ENCODE data around the gene ABLIM2. TPM values are rescaled to one million over a fixed set of nuclear protein-coding genes. Genes with fewer than 3 reads are reported as not detected.

The ABLIM2 gene
- total and polyA plus RNA-seq, 2 experiments from 2014 or later, result 1.5 to 4.3 TPM

- no peaks in the 10 kb centered on the region; the same call in 2 of the 3 replicates for H3K4me1 Mint-ChIP-seq
- no peak for DNase-seq (ENCODE audit: low spot score)
- H3K27ac ChIP-seq (ENCODE audit: low read depth), result no peak overlapping the region
- H3K79me2 ChIP-seq (replicated peaks; ENCODE audit: insufficient read depth), result no peaks in the 10 kb centered on the region
- H3K27me3 ChIP-seq (ENCODE audit: insufficient read depth), result no peaks in the 10 kb centered on the region
- no peak overlapping the region for H3K4me3 ChIP-seq
- H3K36me3 Mint-ChIP-seq (ENCODE audit: low read depth), result peaks cover 45% of the 10 kb centered on the region
- H3K9me3 Mint-ChIP-seq, result peaks cover 46% of the 10 kb centered on the region
- H4K20me1 ChIP-seq (replicated peaks; ENCODE audit: insufficient read depth), result no peaks in the 10 kb centered on the region
- peak; percentile 64 for ATAC-seq
- no peaks in the 10 kb centered on the region for H3F3A ChIP-seq (replicated peaks; ENCODE audit: low read depth)
- peaks cover 6% of the 10 kb centered on the region for H3K36me3 ChIP-seq (ENCODE audit: insufficient read depth)
- no peaks in the 10 kb centered on the region for H3K4me1 ChIP-seq (ENCODE audit: insufficient read depth)
- no peak overlapping the region for H3K4me2 ChIP-seq
- no peaks in the 10 kb centered on the region for H3K9me2 ChIP-seq (ENCODE audit: insufficient read depth)
- TF ChIP-seq EZH2 (IDR thresholded peaks at IDR 0.05; ENCODE audit: low read depth, unreplicated experiment), result no peak
- no peak for TF ChIP-seq NANOG (IDR thresholded peaks at IDR 0.05; ENCODE audit: borderline replicate concordance)
- no peak for TF ChIP-seq ZNF114 (CRISPR knock-in tag; IDR thresholded peaks at IDR 0.05)
- no peak for TF ChIP-seq JUNB (IDR thresholded peaks at IDR 0.05; ENCODE audit: unreplicated experiment)
- TF ChIP-seq CREB1 (CRISPR knock-in tag; IDR thresholded peaks at IDR 0.05; ENCODE audit: low read depth), result no peak
- TF ChIP-seq STAT1 (IDR thresholded peaks at IDR 0.05; ENCODE audit: unreplicated experiment), result no peak
- TF ChIP-seq ZNF331 (CRISPR knock-in tag; IDR thresholded peaks at IDR 0.05; ENCODE audit: low read depth), result no peak
- TF ChIP-seq REST (IDR thresholded peaks at IDR 0.05; ENCODE audit: unreplicated experiment), result no peak
- no peak for TF ChIP-seq ETS1 (IDR thresholded peaks at IDR 0.05)
- no peak for TF ChIP-seq EZH2phosphoT487 (IDR thresholded peaks at IDR 0.05; ENCODE audit: unreplicated experiment)
- TF ChIP-seq POLR2AphosphoS5 (IDR thresholded peaks at IDR 0.05; ENCODE audit: low read depth), result no peak
- no peak for TF ChIP-seq ZNF462 (CRISPR knock-in tag; IDR thresholded peaks at IDR 0.05)
- no peak for TF ChIP-seq CTCF (conservative IDR thresholded peaks at IDR 0.05; ENCODE audit: low read depth in 2 of 2)
- H3K27me3 Mint-ChIP-seq (ENCODE audit: insufficient read depth, low read depth, poor library complexity), result peaks cover 13% of the 10 kb centered on the region
- H3K27ac Mint-ChIP-seq, result no peak overlapping the region
- no peak overlapping the region for H2AFZ ChIP-seq
- H3K4me3 Mint-ChIP-seq, result no peak overlapping the region
These were observed 97.5 kb downstream of the ABLIM2 start for GRCh38 chr4:8061145-8061544.
